ENCODE measurements around the gene DEAF1.

Gene DEAF1

GRCh38 chr11:643366-643765, 51.7 kb downstream of the DEAF1 start:
- no peak for DNase-seq (ENCODE audit: low spot score)

GRCh38 chr11:641806-642370, 53.1 kb downstream of the DEAF1 start:
- DNase-seq (ENCODE audit: low spot score) = no peak

GRCh38 chr11:640021-640706, 54.9 kb downstream of the DEAF1 start:
- no peak for DNase-seq (ENCODE audit: low spot score)

- DNase-seq (ENCODE audit: low spot score) = no peak
Measured at GRCh38 chr11:639332-639955, 55.6 kb downstream of the DEAF1 start.

- no peak for DNase-seq (ENCODE audit: low spot score)
Measured at GRCh38 chr11:638631-639331, 56.2 kb downstream of the DEAF1 start.

- DNase-seq (ENCODE audit: low spot score) = no peak
Measured at GRCh38 chr11:637593-638521, 57.2 kb downstream of the DEAF1 start.

- DNase-seq (ENCODE audit: low spot score) = no peak
Measured at GRCh38 chr11:637333-637592, 57.8 kb downstream of the DEAF1 start.

GRCh38 chr11:636511-637332, 58.3 kb downstream of the DEAF1 start, which contains the start of gene DRD4:
Gene DRD4 (plus strand): TSS chr11:637269. CDS start chr11:637305, 36 bp downstream.
- DNase-seq (ENCODE audit: low spot score) = no peak

GRCh38 chr11:635945-636510, 59.0 kb downstream of the DEAF1 start:
- DNase-seq (ENCODE audit: low spot score) = no peak

GRCh38 chr11:630871-631270, 64.2 kb downstream of the DEAF1 start:
- no peak for DNase-seq (ENCODE audit: low spot score)

GRCh38 chr11:629237-629583, 65.8 kb downstream of the DEAF1 start:
- DNase-seq (ENCODE audit: low spot score) = no peak

- no peak for DNase-seq (ENCODE audit: low spot score)
Measured at GRCh38 chr11:628056-628455, 67.0 kb downstream of the DEAF1 start.

GRCh38 chr11:627308-627576, 67.8 kb downstream of the DEAF1 start:
- no peak for DNase-seq (ENCODE audit: low spot score)

- no peak for DNase-seq (ENCODE audit: low spot score)
Measured at GRCh38 chr11:626475-627307, 68.3 kb downstream of the DEAF1 start, which contains the start of gene SCT. Gene SCT (minus strand): TSS chr11:627181. CDS start chr11:627143, 38 bp downstream.

GRCh38 chr11:625636-626268, 69.3 kb downstream of the DEAF1 start:
- no peak for DNase-seq (ENCODE audit: low spot score)

GRCh38 chr11:624705-625635, 70.1 kb downstream of the DEAF1 start, which contains the start of gene CDHR5:
Gene CDHR5 (minus strand): TSS chr11:624955. CDS start chr11:624902, 53 bp downstream.
- no peak for DNase-seq (ENCODE audit: low spot score)

GRCh38 chr11:623999-624704, 70.9 kb downstream of the DEAF1 start:
- DNase-seq (ENCODE audit: low spot score) = no peak

All from CD4-positive, alpha-beta T cell treated with Interleukin-6 at 100 ng/mL for 8 hours (primary cell).